NT2/D1 (cell line): Measurements from ENCODE around the gene PTPRF.

Source experiments
- SUZ12 ChIP-seq: IDR thresholded peaks from 2 replicates; pipeline ENCODE4 v1.6.1; 2011; ENCODE audit not compliant: insufficient read length, insufficient read depth; ENCODE audit errors: extremely low read depth
- YY1 ChIP-seq: IDR thresholded peaks from 2 replicates; pipeline ENCODE4 v1.6.1; 2011; ENCODE audit not compliant: insufficient read length, insufficient read depth

- TF ChIP-seq SUZ12 (no peak), YY1 (no peak)
These were observed 72.3 kb downstream of the PTPRF start for GRCh38 chr1:43602990-43603389.
